HEK293 (cell line): ENCODE data around the gene GALK1.

Experiments
- KLF16 ChIP-seq: fragments of 450-650 bp; formaldehyde crosslinking; IDR thresholded peaks from 2 replicates; pipeline ENCODE4 v1.5.1; 2017; ENCODE audit warnings: missing biosample characterization, missing genetic modification characterization
- MYNN ChIP-seq: fragments of 450-650 bp; formaldehyde crosslinking; IDR thresholded peaks from 2 replicates; pipeline ENCODE4 v1.5.1; 2016; ENCODE audit warnings: missing biosample characterization, missing genetic modification characterization, borderline replicate concordance
- PBX3 ChIP-seq: sonication (generic); formaldehyde crosslinking; IDR thresholded peaks from 2 replicates; pipeline ENCODE4 v1.8.1; 2022; ENCODE audit warnings: mild to moderate bottlenecking, moderate library complexity, missing genetic modification reagents
- PRDM1 ChIP-seq: fragments of 450-650 bp; formaldehyde crosslinking; IDR thresholded peaks from 2 replicates; pipeline ENCODE4; 2016; ENCODE audit warnings: missing biosample characterization, missing genetic modification characterization
- REST ChIP-seq: fragments of 450-650 bp; formaldehyde crosslinking; IDR thresholded peaks from 2 replicates; pipeline ENCODE4 v1.5.1; 2016; ENCODE audit warnings: missing biosample characterization, missing genetic modification characterization
- ZBTB6 ChIP-seq: fragments of 450-650 bp; formaldehyde crosslinking; IDR thresholded peaks from 2 replicates; pipeline ENCODE4 v1.5.1; 2017; ENCODE audit warnings: missing biosample characterization, missing genetic modification characterization
- ZNF707 ChIP-seq: fragments of 450-650 bp; formaldehyde crosslinking; IDR thresholded peaks from 2 replicates; pipeline ENCODE4 v1.5.1; 2016; ENCODE audit warnings: missing biosample characterization, missing genetic modification characterization
- TF ChIP-seq, protein P1 (sequence below): fragments of 450-650 bp; formaldehyde crosslinking; IDR thresholded peaks from 2 replicates; pipeline ENCODE4 v1.5.1; 2016; ENCODE audit warnings: missing biosample characterization, missing genetic modification characterization, low read depth
- TF ChIP-seq, protein P2 (sequence below): IDR thresholded peaks from 2 replicates; pipeline ENCODE4 v1.6.1; 2011; ENCODE audit warnings: mild to moderate bottlenecking, low read depth, low read length, borderline replicate concordance
- TF ChIP-seq, protein P3 (sequence below): fragments of 450-650 bp; formaldehyde crosslinking; IDR thresholded peaks from 2 replicates; pipeline ENCODE4 v1.5.1; 2016; ENCODE audit warnings: missing biosample characterization, missing genetic modification characterization
- TF ChIP-seq, protein P4 (sequence below): fragments of 450-650 bp; formaldehyde crosslinking; IDR thresholded peaks from 2 replicates; pipeline ENCODE4 v1.5.1; 2016; ENCODE audit warnings: missing biosample characterization, missing genetic modification characterization

DNA sequence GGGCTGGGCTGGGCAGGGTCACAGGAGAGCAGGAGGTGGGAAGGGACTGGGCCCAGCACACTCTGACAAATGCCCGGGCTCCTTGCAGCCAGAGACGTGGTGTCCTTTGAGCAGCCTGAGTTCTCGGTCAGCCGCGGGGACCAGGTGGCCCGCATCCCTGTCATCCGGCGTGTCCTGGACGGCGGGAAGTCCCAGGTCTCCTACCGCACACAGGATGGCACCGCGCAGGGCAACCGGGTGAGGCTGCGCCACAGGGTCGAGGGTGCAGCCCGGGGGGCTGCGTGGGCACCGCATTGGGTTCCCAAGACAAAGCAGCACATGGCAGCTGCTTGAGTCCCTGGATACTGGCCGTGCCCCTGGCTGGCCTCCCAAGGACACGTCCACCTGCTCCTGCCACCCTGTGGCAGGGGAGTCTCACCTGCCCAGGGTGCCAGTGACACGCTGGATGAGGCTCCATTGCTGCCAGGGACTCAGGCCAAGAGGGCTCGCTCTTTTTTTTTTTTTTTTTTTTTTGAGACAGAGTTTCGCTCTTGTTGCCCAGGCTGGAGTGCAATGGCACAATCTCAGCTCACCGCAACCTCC lies 21.3 kb downstream of the GALK1 start:
- TF ChIP-seq, protein P1, sequence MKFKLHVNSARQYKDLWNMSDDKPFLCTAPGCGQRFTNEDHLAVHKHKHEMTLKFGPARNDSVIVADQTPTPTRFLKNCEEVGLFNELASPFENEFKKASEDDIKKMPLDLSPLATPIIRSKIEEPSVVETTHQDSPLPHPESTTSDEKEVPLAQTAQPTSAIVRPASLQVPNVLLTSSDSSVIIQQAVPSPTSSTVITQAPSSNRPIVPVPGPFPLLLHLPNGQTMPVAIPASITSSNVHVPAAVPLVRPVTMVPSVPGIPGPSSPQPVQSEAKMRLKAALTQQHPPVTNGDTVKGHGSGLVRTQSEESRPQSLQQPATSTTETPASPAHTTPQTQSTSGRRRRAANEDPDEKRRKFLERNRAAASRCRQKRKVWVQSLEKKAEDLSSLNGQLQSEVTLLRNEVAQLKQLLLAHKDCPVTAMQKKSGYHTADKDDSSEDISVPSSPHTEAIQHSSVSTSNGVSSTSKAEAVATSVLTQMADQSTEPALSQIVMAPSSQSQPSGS (tag by site-specific recombination) = no peak
- TF ChIP-seq, protein P2, sequence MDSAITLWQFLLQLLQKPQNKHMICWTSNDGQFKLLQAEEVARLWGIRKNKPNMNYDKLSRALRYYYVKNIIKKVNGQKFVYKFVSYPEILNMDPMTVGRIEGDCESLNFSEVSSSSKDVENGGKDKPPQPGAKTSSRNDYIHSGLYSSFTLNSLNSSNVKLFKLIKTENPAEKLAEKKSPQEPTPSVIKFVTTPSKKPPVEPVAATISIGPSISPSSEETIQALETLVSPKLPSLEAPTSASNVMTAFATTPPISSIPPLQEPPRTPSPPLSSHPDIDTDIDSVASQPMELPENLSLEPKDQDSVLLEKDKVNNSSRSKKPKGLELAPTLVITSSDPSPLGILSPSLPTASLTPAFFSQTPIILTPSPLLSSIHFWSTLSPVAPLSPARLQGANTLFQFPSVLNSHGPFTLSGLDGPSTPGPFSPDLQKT = no peak
- TF ChIP-seq, protein P3, sequence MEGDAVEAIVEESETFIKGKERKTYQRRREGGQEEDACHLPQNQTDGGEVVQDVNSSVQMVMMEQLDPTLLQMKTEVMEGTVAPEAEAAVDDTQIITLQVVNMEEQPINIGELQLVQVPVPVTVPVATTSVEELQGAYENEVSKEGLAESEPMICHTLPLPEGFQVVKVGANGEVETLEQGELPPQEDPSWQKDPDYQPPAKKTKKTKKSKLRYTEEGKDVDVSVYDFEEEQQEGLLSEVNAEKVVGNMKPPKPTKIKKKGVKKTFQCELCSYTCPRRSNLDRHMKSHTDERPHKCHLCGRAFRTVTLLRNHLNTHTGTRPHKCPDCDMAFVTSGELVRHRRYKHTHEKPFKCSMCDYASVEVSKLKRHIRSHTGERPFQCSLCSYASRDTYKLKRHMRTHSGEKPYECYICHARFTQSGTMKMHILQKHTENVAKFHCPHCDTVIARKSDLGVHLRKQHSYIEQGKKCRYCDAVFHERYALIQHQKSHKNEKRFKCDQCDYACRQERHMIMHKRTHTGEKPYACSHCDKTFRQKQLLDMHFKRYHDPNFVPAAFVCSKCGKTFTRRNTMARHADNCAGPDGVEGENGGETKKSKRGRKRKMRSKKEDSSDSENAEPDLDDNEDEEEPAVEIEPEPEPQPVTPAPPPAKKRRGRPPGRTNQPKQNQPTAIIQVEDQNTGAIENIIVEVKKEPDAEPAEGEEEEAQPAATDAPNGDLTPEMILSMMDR (tag by site-specific recombination) = no peak
- no peak for TF ChIP-seq PBX3 (CRISPR knock-in tag)
- TF ChIP-seq ZBTB6 = no peak
- no peak for TF ChIP-seq PRDM1 (tag by site-specific recombination)
- TF ChIP-seq REST (tag by site-specific recombination) = no peak
- no peak for TF ChIP-seq MYNN (tag by site-specific recombination)
- TF ChIP-seq, protein P4, sequence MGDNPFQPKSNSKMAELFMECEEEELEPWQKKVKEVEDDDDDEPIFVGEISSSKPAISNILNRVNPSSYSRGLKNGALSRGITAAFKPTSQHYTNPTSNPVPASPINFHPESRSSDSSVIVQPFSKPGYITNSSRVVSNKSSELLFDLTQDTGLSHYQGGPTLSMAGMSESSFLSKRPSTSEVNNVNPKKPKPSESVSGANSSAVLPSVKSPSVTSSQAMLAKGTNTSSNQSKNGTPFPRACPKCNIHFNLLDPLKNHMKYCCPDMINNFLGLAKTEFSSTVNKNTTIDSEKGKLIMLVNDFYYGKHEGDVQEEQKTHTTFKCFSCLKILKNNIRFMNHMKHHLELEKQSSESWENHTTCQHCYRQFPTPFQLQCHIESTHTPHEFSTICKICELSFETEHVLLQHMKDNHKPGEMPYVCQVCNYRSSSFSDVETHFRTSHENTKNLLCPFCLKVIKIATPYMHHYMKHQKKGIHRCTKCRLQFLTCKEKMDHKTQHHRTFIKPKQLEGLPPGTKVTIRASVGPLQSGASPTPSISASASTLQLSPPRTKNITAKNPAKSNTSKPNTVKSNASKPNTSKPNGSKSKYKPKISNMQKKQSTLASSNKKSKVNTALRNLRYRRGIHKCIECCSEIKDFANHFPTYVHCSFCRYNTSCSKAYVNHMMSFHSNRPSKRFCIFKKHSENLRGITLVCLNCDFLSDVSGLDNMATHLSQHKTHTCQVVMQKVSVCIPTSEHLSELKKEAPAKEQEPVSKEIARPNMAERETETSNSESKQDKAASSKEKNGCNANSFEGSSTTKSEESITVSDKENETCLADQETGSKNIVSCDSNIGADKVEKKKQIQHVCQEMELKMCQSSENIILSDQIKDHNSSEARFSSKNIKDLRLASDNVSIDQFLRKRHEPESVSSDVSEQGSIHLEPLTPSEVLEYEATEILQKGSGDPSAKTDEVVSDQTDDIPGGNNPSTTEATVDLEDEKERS (tag by site-specific recombination) = no peak
- no peak for TF ChIP-seq ZNF707
- TF ChIP-seq KLF16 (tag by site-specific recombination) = no peak
